Adrenal gland (tissue), 12 donors: Measurements from ENCODE around the gene CCL27. TPM values are rescaled to one million over a fixed set of nuclear protein-coding genes. Genes with fewer than 3 reads are reported as not detected.
"Not testable (repeated sequence)": the region's sequence is repeated elsewhere in the genome, so short reads cannot be mapped to it uniquely, and the experiment has no call there.

Experiments
- DNase-seq, 7 donors: peaks; one replicate each; pipeline ENCODE4 v3.0.0-alpha.2; 2019 to 2020
- H3K27ac ChIP-seq, 5 donors: fragments of 200-600 bp; sonication (generic) in 4 of 5; 1 replicate in 3 of 5; 2 replicates in 2 of 5; pipeline versions ENCODE4 v1.5.1 to v1.8.0; 2016 to 2020; ENCODE audit warnings: mild to moderate bottlenecking in 1 of 5
- H3K27me3 ChIP-seq: fragments of 200-600 bp; 2 replicates; pipeline ENCODE4 v1.8.0; 2021
- H3K36me3 ChIP-seq, 2 donors: fragments of 200-600 bp; replicated peaks in 1 of 2; 1 replicate in 1 of 2; 2 replicates in 1 of 2; pipeline versions ENCODE4 v1.5.1 to v1.8.0; 2018 to 2022
- H3K4me1 ChIP-seq, 2 donors: fragments of 200-600 bp; replicated peaks in 1 of 2; 1 replicate in 1 of 2; 2 replicates in 1 of 2; pipeline versions ENCODE4 v1.5.1 to v1.8.0; 2018 to 2021
- H3K4me3 ChIP-seq, 4 donors: fragments of 200-600 bp; sonication (generic) in 3 of 4; one replicate each; pipeline ENCODE4 v1.5.1; 2016 to 2018
- H3K9me3 ChIP-seq, 3 donors: fragments of 200-600 bp; sonication (generic) in 1 of 3; replicated peaks in 1 of 3; 1 replicate in 2 of 3; 2 replicates in 1 of 3; pipeline versions ENCODE4 v1.5.1 to v1.8.0; 2016 to 2021
- CTCF ChIP-seq, 6 experiments: fragments of 450-650 bp in 4 of 6; fragments of 200-600 bp in 2 of 6; sonication (generic) in 1 of 6; IDR thresholded peaks; 1 replicate in 5 of 6; 2 replicates in 1 of 6; pipeline versions ENCODE4 v1.5.1 to v1.8.0; 2016 to 2021; ENCODE audit warnings: antibody characterized with exemption in 6 of 6, mild to moderate bottlenecking in 2 of 6, moderate library complexity in 1 of 6
- POLR2A ChIP-seq, 2 donors: fragments of 450-650 bp; IDR thresholded peaks; one replicate each; pipeline ENCODE4 v1.6.1; 2017; ENCODE audit warnings: antibody characterized with exemption in 2 of 2, mild to moderate bottlenecking in 2 of 2, moderate library complexity in 1 of 2
- WGBS, 4 donors: extraction: QIAGEN DNeasy Blood & Tissue Kit in 2 of 4; methylation state at CpG; one replicate each; pipeline versions ENCODE4 v1.1.5 to v1.1.7; 2013 to 2017; 5-methylcytosine and 5-hydroxymethylcytosine counted together
- intact Hi-C, 2 donors: fragments of 100-400 bp; cut with DNase I; formaldehyde crosslinking; loops; one replicate each; pipeline versions ENCODE4 v1.14.1 to v1.15.0; 2022 to 2023
- polyA plus RNA-seq, 3 donors: library from polyadenylated mRNA; stranded (reverse); fragments of 200-250 nt in 2 of 3; fragments of 350-450 nt in 1 of 3; fragmentation: Illumina TruSeq in 1 of 3; extraction: RNeasy Lipid Tissue Mini Kit (QIAGEN cat#74804) in 1 of 3; gene quantifications; one replicate each; pipeline ENCODE4 v1.2.3, GENCODE V29; 2013 to 2014
- total RNA-seq, 9 donors: library from RNA; depleted of rRNA in 4 of 9; stranded (reverse); fragments of >200 nt in 4 of 9; fragments of 120-200 nt in 1 of 9; fragmentation: NEBNext Ultra II Directional in 1 of 9; extraction: Animal tissue kit (Norgen Biotek cat#: 25700) in 1 of 9; gene quantifications; one replicate each; pipeline versions ENCODE4 v1.1.0 to v1.2.4, GENCODE V29; 2013 to 2023
- donor health status: healthy with polysubstance abuse.
- donor health status: Bipolar disorder and iron deficiency.
- donor health status: DM: yes; HTN: yes; CAD: no.
- donor health status: DM: no; HTN: no; CAD: no.
- donor health status: DM: no; HTN: no; CAD: no.
- donor health status: DM: yes; HTN: yes; CAD: no.

Gene CCL27
- total and polyA plus RNA-seq, 12 donors: 0.10 to 0.65 (median 0.33) TPM; not detected in 7

- H3K4me1 ChIP-seq: peaks cover 26 to 29% of the 10 kb centered on the region in 2 donors
- WGBS, 4 donors: 4 to 60% (median 26%) methylated on average over 3 to 43 of the region's 43 CpGs
- intact Hi-C loops: no loop called here
- DNase-seq: peak; percentile 96 to 99 (median 97)
- TF ChIP-seq POLR2A (IDR thresholded peaks at IDR 0.05) (peak; percentile 62 to 82), CTCF (IDR thresholded peaks at IDR 0.05) (peak in 4 of 6 experiments; percentile 30 to 57 (median 32))
- peak within 1 kb of the TSS; percentile 69 to 96 (median 84) for H3K27ac ChIP-seq
- no peaks in the 10 kb centered on the region for H3K27me3 ChIP-seq
- peak within 1 kb of the TSS; percentile 18 to 79 (median 56) for H3K4me3 ChIP-seq
- H3K36me3 ChIP-seq: peaks cover 0 to 26% of the 10 kb centered on the region in 2 donors
- no peaks in the 10 kb centered on the region for H3K9me3 ChIP-seq
Observed at GRCh38 chr9:34646211-34647083, 16.0 kb downstream of the CCL27 start, which contains the start of gene GALT. Gene GALT, plus strand, starts transcription at chr9:34646675. Its CDS starts 30 bp downstream, at chr9:34646705.

GRCh38 chr9:34644766-34645314 is 17.6 kb downstream of the CCL27 start:
- Histone ChIP-seq H3K4me1 (peaks cover 18% of the 10 kb centered on the region in 2 donors), H3K9me3 (no peaks in the 10 kb centered on the region), H3K27me3 (no peaks in the 10 kb centered on the region), H3K36me3 (peaks cover 0 to 17% of the 10 kb centered on the region in 2 donors), H3K27ac (peak overlapping the region in 1 of 5 donors; percentile 66), H3K4me3 (no peak overlapping the region)
- no peak for TF ChIP-seq CTCF (IDR thresholded peaks at IDR 0.05)
- TF ChIP-seq POLR2A (IDR thresholded peaks at IDR 0.05): no peak
- peak in 1 of 7 donors; percentile 46 for DNase-seq
- intact Hi-C loops: no loop called here

GRCh38 chr9:34642679-34643078 is 19.8 kb downstream of the CCL27 start:
- Histone ChIP-seq H3K4me1 (peaks cover 20 to 23% of the 10 kb centered on the region in 2 donors), H3K36me3 (no peaks in the 10 kb centered on the region), H3K27ac (no peak overlapping the region), H3K4me3 (no peak overlapping the region), H3K27me3 (no peaks in the 10 kb centered on the region), H3K9me3 (no peaks in the 10 kb centered on the region)
- TF ChIP-seq POLR2A (IDR thresholded peaks at IDR 0.05) (no peak), CTCF (IDR thresholded peaks at IDR 0.05) (no peak)
- 95 to 100% (median 99%) methylated on average over 1 of the region's 1 CpG for WGBS, 4 donors
- intact Hi-C loops: no loop called here
- DNase-seq: no peak

DNA sequence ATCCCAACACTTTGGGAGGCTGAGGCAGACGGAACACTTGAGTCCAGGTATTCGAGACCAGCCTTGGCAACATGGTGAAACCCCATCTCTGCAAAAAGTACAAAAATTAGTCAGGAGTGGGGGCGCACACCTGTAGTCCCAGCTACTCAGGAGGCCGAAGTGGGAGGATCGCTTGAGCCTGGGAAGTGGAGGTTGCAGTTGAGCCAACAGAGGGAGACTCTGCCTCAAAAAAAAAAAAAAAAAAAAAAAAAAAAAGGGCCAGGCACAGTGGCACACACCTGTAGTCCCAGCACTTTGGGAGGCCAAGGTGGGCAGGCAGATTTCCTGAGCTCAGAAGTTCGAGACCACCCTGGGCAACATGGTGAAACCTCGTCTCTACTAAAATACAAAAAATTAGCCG is 23.1 kb downstream of the CCL27 start:
- H3K36me3 ChIP-seq, H3K27ac ChIP-seq, H3K4me3 ChIP-seq, DNase-seq, H3K9me3 ChIP-seq, intact Hi-C loops, H3K27me3 ChIP-seq: not testable (repeated sequence)
- 82 to 100% (median 90%) methylated on average over 5 to 8 of the region's 8 CpGs for WGBS, 4 donors
- H3K4me1 ChIP-seq: peaks cover 19 to 26% of the 10 kb centered on the region in 2 donors
